ENCODE results near the gene ACAT1.
"Not testable (repeated sequence)": the region's sequence is repeated elsewhere in the genome, so short reads cannot be mapped to it uniquely, and the experiment has no call there.

ACAT1 gene

GRCh38 chr11:108147150-108147549, 25.8 kb downstream of the ACAT1 start:
- DNase-seq, result no peak

- no peak for DNase-seq
These were observed 27.2 kb downstream of the ACAT1 start for GRCh38 chr11:108148556-108148955.

- DNase-seq, result no peak
These were observed 33.2 kb downstream of the ACAT1 start for GRCh38 chr11:108154591-108154990.

DNA sequence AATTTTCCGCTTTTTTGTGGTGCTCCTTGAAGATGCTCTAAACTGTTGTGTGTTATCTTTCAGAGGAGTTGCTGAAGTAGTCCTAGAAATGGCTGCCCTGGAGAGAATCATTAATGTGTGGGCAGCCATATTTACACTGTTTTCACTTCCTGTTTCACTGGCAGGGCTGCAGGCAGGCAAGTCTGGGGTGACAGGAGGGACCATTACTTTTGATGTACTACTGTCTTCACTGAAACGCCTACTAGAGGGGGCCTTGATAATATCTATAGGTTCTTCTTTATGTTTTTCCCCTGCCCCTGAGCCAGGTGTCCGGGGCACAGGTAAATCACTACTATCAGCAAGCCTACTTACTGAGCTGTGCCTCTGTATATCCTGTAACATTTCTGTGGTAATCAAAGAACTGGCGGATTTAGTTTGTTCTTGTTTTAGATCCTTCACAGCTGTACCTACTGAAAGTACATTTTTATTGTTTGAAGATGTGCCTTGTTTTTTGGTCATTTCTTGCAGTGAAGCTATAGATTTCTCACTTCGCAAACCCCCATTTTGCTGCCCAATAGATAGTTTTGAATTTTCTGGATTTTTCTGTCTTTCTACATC, 39.7 kb downstream of the ACAT1 start:
- DNase-seq, result no peak

GRCh38 chr11:108162878-108163277, 41.5 kb downstream of the ACAT1 start:
- not testable (repeated sequence) for DNase-seq

GRCh38 chr11:108167624-108168023, 46.3 kb downstream of the ACAT1 start:
- DNase-seq, result no peak

GRCh38 chr11:108170184-108170583, 48.8 kb downstream of the ACAT1 start:
- no peak for DNase-seq

DNA sequence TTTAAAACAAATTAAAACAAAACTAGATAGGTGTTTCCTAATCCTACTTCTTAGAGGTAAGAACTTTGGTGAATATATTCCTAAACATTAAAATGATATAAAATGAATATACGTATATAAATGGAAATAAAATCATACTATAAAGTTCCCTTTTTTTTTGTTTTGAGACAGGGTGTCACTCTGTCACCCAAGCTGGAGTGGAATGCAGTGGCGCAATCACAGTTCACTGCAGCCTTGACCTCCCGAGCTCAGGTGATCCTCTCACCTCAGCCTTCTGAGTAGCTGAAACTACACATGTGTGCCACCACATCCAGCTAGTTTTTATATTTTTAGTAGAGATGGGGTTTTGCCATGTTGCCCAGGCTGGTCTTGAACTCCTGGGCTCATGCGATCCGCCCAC, 56.2 kb downstream of the ACAT1 start:
- DNase-seq, result no peak

- DNase-seq, result no peak
These were observed 72.4 kb downstream of the ACAT1 start for GRCh38 chr11:108193725-108194124.

- no peak for DNase-seq
These were observed 75.5 kb downstream of the ACAT1 start for GRCh38 chr11:108196901-108197300.

Measured in hippocampal formation (tissue), 2 donors.